Nucleus accumbens (tissue), 56 donors: ENCODE data around the gene ACBD3.

Experiments used
- DNase-seq, 56 donors: peaks; one replicate each; lab custom pipeline; 2025; lab: John Stamatoyannopoulos, UW

Gene ACBD3

DNA sequence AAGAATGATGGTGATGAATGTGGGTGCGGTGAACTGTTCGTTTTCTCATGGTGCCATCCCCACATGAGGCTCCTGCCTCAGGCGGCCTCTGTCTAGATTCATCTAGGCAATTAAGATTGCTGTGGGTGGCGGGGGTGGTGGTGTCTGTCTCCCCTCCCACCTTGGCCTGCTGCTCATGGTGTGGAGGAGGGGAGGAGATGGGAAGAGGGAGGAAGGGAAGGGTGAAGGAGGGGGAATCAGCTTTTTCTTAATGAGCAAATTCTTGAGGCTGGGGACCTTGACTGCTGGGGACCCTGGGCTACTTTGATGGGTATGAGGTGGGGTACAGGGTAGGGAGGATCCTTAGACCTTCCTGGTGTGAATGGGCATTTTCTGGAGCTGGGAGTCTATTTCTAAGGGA is 68.2 kb downstream of the ACBD3 start:
- no peak for DNase-seq

DNA sequence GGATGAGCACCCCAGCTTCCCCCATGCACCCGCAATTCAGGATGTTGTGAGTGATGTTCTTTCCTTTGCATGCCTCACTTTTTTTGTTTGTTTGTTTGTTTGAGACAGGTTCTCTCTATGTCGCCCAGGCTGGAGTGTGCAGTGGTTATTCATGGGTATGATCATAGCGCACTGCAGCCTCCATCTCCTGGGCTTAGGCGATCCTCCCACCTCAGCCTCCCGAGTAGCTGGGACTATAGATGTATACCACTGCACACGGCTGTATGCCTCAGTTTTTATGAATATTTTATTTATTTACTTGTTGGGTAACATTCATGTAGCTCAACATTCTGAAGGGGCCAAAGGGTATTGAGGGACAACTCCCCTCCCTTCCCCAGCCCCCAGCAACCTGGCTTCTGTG is 69.2 kb downstream of the ACBD3 start:
- no peak for DNase-seq

GRCh38 chr1:226116673-226117072 is 69.9 kb downstream of the ACBD3 start:
- DNase-seq: no peak

DNA sequence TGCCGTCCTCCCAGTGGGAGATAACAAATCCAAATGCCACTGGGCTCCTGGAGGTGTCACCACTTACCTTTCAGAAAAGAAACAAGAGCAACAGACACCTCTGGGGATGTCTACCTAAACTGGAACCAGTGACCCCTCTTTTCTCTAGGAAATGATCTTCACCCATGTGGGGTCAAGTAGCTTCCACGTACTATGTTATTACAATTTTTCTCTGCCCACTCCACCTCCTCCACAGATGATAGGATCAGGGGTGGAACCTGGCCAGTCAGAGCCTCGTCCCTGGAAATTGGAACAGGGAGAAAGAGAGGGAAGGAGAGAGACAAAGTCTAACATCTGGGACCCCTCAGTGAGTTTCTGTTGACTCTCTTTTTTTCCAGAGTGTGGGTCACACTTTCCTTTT is 73.9 kb downstream of the ACBD3 start:
- no peak for DNase-seq

DNA sequence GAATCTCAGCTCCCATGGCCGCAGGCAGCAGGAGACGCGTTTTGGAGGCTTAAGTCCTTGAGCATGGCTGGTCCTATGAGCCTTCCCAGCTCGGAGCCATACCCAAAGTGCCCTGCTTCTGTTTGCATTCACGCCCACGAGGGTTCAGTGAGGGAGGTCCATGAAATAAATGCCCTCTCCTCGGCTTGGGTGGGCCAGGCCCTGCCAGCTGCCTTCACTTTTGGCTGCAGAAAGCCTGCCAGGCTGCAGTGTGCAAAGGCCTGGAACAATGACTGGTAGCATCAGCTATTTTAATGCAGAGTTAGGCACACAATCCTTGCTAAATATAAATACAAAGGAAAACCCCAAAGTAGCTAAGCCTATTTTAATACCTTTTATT is 74.7 kb downstream of the ACBD3 start:
- DNase-seq: peak in 12 of 56 donors; percentile 8 to 36 (median 22)

DNA sequence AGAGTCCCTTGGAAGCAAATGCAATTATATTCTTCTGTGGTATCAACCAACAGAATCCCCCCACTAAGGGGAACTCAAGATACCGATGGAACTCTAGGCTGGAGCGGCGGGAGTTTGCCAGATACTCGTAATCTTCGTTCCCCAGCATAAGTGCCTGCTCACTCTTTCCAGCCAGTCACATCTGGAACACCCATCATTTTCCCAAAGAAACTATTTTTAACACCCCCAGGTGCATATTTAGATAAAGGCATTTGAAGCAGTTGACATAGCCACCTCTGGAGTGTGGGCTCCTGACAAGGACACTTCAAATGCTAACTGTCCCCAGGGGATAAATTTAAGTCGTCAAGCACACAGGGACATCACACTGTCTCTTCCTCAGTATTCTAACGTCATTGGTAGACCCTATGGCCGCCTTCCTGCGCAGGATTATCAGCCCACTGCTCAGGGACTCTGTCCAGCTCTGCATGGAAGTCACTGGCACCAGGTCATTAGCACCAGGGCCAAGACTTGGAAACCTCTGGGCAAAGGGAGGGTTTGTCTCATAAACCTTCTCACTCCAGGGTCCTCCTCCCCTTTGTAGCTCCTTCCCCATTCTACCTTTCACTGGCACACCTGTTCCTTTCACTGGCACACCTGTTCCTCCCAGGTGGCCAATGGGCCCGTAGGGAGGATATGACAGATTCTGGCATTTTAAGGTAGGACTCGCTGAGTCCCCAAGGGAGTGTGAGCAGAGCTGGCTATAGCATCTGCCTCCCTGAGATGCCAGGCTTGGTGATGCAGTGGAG is 75.3 kb downstream of the ACBD3 start:
- no peak for DNase-seq

GRCh38 chr1:226110249-226111097 is 76.1 kb downstream of the ACBD3 start:
- peak in 44 of 56 donors; percentile 37 to 88 (median 72) for DNase-seq

DNA sequence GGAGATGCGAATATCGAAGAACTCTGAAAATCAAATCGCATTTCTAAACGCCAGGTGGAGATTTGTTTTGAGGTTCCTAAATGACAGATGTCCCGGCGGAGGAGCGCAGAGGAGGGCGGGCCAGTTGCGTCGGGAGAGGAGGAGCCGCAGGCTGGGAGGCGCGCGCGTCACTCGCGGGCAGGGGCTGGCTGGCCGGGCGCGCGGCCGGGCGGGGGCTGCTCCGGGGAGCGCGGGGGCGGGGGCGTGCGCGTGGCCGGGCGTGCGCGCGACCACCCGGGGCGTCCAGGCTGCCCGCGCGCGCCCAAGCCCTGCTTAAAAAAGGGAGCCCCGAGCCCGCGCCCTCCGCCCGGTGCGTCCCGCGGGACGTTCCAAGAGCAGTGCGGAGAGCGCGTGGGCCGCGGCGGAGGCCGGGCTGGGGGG is 76.7 kb downstream of the ACBD3 start:
- peak in 55 of 56 donors; percentile 28 to 91 (median 83) for DNase-seq

GRCh38 chr1:226108935-226109828 is 77.4 kb downstream of the ACBD3 start:
- DNase-seq: peak in 7 of 56 donors; percentile 40 to 74 (median 68)

- no peak for DNase-seq
These were observed 78.8 kb downstream of the ACBD3 start for GRCh38 chr1:226107471-226108460.

- no peak for DNase-seq
These were observed 81.8 kb downstream of the ACBD3 start for GRCh38 chr1:226104671-226105121.

GRCh38 chr1:226100436-226101391 is 85.8 kb downstream of the ACBD3 start:
- peak in 22 of 56 donors; percentile 6 to 61 (median 25) for DNase-seq

DNA sequence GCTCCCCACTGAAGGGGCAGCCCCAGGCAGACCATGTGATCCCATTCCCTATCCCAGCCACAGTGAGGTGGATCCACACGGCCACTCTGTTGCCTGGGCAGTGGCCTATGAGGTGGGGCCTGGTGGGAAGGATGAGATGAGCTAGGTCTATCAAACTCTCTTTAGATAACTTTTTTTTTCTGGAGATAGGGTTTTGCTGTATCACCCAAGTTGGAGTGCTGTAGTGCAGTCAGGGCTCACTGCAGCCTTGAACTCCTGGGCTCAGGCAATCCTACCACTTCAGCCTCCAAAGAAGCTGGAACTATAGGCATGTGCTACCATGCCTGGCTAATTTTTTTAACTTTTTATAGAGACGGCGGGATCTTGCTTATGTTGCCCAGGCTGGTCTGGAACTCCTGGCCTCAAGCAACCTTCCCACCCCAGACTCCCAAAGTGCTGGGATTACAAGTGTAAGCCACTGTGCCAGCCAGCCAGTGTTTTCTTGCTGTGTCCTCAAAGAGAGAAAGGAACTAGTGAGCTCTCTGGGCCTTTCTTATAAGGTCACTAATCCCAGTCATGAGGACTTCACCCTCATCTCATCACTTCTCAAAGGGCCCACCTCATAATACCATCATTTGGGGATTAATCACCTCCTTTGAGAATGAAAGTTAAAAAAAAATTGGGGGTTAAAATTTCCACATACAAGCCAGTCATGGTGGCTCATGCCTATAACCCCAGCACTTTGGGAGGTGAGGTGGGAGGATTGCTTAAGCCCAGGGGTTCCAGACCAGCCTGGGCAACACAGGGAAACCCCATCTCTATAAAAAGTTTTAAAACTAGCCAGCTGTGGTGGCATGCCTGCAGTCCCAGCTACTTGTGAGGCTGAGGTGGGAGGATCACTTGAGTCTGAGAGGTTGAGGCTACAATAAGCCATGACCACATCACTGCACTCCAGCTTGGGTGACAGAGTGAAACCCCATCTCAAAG is 87.4 kb downstream of the ACBD3 start:
- no peak for DNase-seq

DNA sequence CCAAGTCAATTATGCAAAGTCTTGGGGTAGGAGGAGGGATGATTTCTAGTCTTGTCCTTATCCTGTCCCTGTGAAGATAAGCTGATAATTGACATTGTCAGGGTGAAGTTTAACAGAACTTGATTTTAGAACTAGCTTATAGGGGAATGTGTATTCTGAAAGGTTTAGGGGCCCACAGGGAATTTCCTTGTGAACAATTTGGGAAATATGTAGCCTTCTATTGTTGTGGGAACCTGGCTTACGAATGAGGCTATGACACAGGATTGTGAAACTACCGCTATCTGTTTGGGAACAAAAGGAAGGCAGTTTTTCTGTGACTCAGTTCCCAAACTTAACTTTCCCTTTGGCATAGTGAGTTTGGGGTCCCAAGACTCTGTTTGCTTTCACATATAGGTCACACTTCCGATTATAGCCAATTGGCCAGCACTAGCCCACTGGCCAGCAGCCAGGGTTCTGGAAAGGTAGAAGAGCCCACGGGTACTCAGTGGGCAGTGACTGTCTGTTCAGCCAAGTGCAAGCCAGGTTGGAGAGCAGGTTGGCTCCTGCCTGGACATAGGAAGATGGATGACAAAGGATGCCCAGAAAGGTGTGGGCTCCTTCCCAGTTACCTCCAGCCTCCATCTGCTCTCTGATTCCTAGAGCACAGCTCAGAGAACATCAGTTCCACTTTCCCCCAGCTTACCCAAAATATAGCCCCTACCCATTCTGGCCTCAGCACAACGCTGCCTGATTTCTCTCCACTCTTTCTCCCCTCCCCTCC is 88.5 kb downstream of the ACBD3 start:
- no peak for DNase-seq

GRCh38 chr1:226095286-226095685 is 91.3 kb downstream of the ACBD3 start:
- DNase-seq: no peak
